Esophagus squamous epithelium (tissue), 4 donors: Measurements from ENCODE around the gene PKN1.

Experiments
- POLR2A ChIP-seq, 4 donors: fragments of 450-650 bp; IDR thresholded peaks; one replicate each; pipeline ENCODE4 v1.6.1; 2017; ENCODE audit warnings: antibody characterized with exemption in 4 of 4, mild to moderate bottlenecking in 4 of 4, moderate library complexity in 3 of 4
- TF ChIP-seq, protein P1 (sequence below), 6 experiments: fragments of 450-650 bp in 4 of 6; fragments of 200-600 bp in 2 of 6; sonication (generic) in 2 of 6; IDR thresholded peaks; one replicate each; pipeline ENCODE4 v1.5.1; 2016 to 2019; ENCODE audit warnings: antibody characterized with exemption in 6 of 6, mild to moderate bottlenecking in 4 of 6, moderate library complexity in 4 of 6

DNA sequence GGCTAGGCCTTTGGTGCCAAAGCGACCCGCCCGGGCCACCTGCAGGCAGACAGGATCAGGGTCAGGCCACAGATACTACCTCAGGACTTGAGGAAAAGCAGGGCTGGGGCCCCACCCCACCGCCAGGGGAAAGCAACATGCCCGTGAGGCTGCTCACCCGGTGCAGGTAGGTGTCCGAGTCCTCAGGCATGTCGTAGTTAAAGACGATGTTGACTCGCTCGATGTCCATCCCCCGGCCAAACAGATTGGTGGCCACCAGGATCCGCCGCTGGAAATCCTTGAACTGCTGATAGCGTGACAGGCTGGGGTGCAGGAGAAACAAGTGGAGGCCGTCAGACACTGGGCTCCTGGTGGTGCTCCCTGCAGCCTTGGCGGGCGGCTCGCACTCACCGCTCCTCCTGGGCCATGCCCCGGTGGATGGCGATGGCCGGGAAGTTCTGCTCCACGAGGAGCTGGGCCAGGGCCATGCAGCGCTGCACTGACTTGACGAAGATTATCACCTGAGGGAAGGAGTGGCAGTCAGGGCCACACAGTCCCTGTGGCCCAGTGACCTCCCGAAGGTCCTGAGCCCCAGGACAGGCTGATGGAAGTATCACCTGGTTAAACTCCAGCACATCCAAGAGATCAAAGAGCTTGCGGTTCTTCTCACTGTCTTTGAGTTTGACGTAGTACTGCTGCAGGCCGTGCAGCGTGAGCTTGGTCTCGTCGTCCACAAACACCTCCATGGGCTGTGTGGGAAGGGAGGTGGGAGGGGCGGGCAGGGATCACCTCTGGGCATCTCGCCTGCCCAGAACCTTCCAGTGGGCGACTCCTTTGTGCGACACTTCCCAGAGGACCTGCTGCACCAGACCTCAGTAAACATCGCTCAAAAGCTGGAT lies 23.7 kb upstream of the PKN1 start:
- TF ChIP-seq, protein P1, sequence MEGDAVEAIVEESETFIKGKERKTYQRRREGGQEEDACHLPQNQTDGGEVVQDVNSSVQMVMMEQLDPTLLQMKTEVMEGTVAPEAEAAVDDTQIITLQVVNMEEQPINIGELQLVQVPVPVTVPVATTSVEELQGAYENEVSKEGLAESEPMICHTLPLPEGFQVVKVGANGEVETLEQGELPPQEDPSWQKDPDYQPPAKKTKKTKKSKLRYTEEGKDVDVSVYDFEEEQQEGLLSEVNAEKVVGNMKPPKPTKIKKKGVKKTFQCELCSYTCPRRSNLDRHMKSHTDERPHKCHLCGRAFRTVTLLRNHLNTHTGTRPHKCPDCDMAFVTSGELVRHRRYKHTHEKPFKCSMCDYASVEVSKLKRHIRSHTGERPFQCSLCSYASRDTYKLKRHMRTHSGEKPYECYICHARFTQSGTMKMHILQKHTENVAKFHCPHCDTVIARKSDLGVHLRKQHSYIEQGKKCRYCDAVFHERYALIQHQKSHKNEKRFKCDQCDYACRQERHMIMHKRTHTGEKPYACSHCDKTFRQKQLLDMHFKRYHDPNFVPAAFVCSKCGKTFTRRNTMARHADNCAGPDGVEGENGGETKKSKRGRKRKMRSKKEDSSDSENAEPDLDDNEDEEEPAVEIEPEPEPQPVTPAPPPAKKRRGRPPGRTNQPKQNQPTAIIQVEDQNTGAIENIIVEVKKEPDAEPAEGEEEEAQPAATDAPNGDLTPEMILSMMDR (IDR thresholded peaks at IDR 0.05): no peak
- TF ChIP-seq POLR2A (IDR thresholded peaks at IDR 0.05): no peak
